ENCODE results near the gene ANGPTL4. TPM values are rescaled to one million over a fixed set of nuclear protein-coding genes. Genes with fewer than 3 reads are reported as not detected.
A peak's percentile ranks its signal among the peaks of the same experiment; 100 is the strongest.

Gene ANGPTL4
- total and polyA plus RNA-seq, 2 of the 13 experiments (the other 11 are each of a cell fraction or from before 2014, with no cell fraction given), result 0.80 to 21.7 TPM

DNA sequence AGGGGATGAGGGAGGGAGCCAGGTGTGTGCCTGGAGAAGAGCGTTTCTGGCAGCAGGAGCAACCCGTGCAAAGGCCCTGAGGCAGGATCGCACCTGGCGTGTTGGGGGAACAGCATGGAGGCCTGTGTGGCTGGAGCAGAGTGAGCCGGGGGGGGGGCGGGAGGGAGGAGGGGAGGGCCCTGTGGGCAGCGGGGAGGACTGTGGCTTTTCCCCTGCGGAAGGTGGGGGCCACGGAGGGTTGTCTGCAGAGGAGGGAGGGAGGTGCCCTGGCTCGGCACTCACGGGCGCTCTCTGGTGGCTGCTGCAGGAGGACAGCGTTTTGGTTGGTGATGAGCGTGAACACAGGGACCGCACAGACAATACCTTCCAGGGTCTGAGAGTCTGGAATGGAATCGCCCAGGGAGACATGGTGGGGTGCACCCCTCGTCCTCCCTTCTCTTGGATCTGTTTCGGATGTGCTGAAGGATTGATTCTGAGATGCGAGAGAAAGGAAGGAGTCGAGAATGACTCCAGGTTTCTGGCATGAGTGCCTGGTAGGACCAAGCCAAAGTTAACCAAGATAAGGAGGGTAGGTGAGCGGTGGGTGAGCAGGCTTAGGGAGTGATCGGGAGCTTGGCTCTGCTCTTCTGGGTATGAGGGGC lies 32.7 kb downstream of the ANGPTL4 start (continued):
- TF ChIP-seq, protein P1, sequence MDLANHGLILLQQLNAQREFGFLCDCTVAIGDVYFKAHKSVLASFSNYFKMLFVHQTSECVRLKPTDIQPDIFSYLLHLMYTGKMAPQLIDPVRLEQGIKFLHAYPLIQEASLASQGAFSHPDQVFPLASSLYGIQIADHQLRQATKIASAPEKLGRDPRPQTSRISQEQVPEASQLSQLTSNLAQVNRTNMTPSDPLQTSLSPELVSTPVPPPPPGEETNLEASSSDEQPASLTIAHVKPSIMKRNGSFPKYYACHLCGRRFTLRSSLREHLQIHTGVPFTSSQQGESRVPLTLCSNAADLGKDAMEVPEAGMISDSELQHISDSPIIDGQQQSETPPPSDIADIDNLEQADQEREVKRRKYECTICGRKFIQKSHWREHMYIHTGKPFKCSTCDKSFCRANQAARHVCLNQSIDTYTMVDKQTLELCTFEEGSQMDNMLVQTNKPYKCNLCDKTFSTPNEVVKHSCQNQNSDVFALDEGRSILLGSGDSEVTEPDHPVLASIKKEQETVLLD (CRISPR knock-in tag; IDR thresholded peaks at IDR 0.05; ENCODE audit: low read depth), result no peak
- no peak for TF ChIP-seq TAF1 (CRISPR knock-in tag; IDR thresholded peaks at IDR 0.05)
- TF ChIP-seq, protein P2, sequence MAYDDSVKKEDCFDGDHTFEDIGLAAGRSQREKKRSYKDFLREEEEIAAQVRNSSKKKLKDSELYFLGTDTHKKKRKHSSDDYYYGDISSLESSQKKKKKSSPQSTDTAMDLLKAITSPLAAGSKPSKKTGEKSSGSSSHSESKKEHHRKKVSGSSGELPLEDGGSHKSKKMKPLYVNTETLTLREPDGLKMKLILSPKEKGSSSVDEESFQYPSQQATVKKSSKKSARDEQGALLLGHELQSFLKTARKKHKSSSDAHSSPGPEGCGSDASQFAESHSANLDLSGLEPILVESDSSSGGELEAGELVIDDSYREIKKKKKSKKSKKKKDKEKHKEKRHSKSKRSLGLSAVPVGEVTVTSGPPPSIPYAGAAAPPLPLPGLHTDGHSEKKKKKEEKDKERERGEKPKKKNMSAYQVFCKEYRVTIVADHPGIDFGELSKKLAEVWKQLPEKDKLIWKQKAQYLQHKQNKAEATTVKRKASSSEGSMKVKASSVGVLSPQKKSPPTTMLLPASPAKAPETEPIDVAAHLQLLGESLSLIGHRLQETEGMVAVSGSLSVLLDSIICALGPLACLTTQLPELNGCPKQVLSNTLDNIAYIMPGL (CRISPR knock-in tag; IDR thresholded peaks at IDR 0.05; ENCODE audit: borderline replicate concordance in 1 of 2, low read depth in 1 of 2), result 0 out of 4 replicates have a peak, but pooled peaks of 1 of the 2 experiments have one; percentile 29
- TF ChIP-seq ADNP (CRISPR knock-in tag; IDR thresholded peaks at IDR 0.05), result 0 out of 2 replicates have a peak, but pooled peaks have one; percentile 41
- no peak for TF ChIP-seq ZNF468 (CRISPR knock-in tag; IDR thresholded peaks at IDR 0.05)
- no peak for TF ChIP-seq IRF1 (CRISPR knock-in tag; IDR thresholded peaks at IDR 0.05; ENCODE audit: low read depth)
- no peak for TF ChIP-seq JUND (CRISPR knock-in tag; IDR thresholded peaks at IDR 0.05)
- no peak for TF ChIP-seq NR1H2 (CRISPR knock-in tag; IDR thresholded peaks at IDR 0.05; ENCODE audit: borderline replicate concordance, low read depth)
- TF ChIP-seq ZSCAN29 (CRISPR knock-in tag; conservative IDR thresholded peaks at IDR 0.05), result no peak
- TF ChIP-seq PCBP1 (IDR thresholded peaks at IDR 0.05; ENCODE audit: borderline replicate concordance, low read depth, low read length), result peak; percentile 83; the same call in 1 of the 2 replicates
- no peak for TF ChIP-seq ZNF773 (CRISPR knock-in tag; IDR thresholded peaks at IDR 0.05; ENCODE audit: borderline replicate concordance)
- TF ChIP-seq, protein P3, sequence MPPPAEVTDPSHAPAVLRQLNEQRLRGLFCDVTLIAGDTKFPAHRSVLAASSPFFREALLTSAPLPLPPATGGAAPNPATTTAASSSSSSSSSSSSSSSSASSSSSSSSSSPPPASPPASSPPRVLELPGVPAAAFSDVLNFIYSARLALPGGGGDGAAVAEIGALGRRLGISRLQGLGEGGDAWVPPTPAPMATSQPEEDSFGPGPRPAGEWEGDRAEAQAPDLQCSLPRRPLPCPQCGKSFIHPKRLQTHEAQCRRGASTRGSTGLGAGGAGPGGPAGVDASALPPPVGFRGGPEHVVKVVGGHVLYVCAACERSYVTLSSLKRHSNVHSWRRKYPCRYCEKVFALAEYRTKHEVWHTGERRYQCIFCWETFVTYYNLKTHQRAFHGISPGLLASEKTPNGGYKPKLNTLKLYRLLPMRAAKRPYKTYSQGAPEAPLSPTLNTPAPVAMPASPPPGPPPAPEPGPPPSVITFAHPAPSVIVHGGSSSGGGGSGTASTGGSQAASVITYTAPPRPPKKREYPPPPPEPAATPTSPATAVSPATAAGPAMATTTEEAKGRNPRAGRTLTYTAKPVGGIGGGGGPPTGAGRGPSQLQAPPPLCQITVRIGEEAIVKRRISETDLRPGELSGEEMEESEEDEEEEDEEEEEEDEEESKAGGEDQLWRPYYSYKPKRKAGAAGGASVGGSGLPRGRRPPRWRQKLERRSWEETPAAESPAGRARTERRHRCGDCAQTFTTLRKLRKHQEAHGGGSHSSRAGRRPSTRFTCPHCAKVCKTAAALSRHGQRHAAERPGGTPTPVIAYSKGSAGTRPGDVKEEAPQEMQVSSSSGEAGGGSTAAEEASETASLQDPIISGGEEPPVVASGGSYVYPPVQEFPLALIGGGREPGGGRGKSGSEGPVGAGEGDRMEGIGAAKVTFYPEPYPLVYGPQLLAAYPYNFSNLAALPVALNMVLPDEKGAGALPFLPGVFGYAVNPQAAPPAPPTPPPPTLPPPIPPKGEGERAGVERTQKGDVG (CRISPR knock-in tag; IDR thresholded peaks at IDR 0.05; ENCODE audit: borderline replicate concordance), result no peak
- TF ChIP-seq, protein P4, sequence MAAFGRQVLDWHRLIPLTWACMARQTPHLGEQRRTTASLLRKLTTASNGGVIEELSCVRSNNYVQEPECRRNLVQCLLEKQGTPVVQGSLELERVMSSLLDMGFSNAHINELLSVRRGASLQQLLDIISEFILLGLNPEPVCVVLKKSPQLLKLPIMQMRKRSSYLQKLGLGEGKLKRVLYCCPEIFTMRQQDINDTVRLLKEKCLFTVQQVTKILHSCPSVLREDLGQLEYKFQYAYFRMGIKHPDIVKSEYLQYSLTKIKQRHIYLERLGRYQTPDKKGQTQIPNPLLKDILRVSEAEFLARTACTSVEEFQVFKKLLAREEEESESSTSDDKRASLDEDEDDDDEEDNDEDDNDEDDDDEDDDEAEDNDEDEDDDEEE (CRISPR knock-in tag; IDR thresholded peaks at IDR 0.05), result no peak
- no peak for TF ChIP-seq NR2F6 (IDR thresholded peaks at IDR 0.05)
- TF ChIP-seq NR2F6 (CRISPR knock-in tag; IDR thresholded peaks at IDR 0.05), result 0 out of 2 replicates have a peak, but pooled peaks have one; percentile 16
- TF ChIP-seq, protein P5, sequence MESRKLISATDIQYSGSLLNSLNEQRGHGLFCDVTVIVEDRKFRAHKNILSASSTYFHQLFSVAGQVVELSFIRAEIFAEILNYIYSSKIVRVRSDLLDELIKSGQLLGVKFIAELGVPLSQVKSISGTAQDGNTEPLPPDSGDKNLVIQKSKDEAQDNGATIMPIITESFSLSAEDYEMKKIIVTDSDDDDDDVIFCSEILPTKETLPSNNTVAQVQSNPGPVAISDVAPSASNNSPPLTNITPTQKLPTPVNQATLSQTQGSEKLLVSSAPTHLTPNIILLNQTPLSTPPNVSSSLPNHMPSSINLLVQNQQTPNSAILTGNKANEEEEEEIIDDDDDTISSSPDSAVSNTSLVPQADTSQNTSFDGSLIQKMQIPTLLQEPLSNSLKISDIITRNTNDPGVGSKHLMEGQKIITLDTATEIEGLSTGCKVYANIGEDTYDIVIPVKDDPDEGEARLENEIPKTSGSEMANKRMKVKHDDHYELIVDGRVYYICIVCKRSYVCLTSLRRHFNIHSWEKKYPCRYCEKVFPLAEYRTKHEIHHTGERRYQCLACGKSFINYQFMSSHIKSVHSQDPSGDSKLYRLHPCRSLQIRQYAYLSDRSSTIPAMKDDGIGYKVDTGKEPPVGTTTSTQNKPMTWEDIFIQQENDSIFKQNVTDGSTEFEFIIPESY (CRISPR knock-in tag; IDR thresholded peaks at IDR 0.05), result peak; percentile 95
- 0 out of 2 replicates have a peak, but pooled peaks have one; percentile 18 for TF ChIP-seq SAP130 (CRISPR knock-in tag; IDR thresholded peaks at IDR 0.05; ENCODE audit: low read depth)
- no peak for TF ChIP-seq TEAD3 (CRISPR knock-in tag; optimal IDR thresholded peaks at IDR 0.05; ENCODE audit: borderline replicate concordance)
- TF ChIP-seq FOSL2 (CRISPR knock-in tag; IDR thresholded peaks at IDR 0.05), result 0 out of 2 replicates have a peak, but pooled peaks have one; percentile 16
